Liver (tissue), 9 donors: ENCODE results near the gene LPIN3. TPM values are rescaled to one million over a fixed set of nuclear protein-coding genes. Genes with fewer than 3 reads are reported as not detected.

ENCODE experiments used
- DNase-seq: peaks from one replicate; pipeline ENCODE4 v3.0.0-alpha.2; 2017; ENCODE audit warnings: low spot score
- H3K27ac ChIP-seq, 2 donors: one replicate each; pipeline ENCODE4 v1.7.0; 2013; ENCODE audit warnings: inconsistent platforms in 2 of 2, low read length in 2 of 2, control low read depth in 1 of 2, low read depth in 1 of 2, mild to moderate bottlenecking in 1 of 2
- H3K27me3 ChIP-seq, 4 donors: one replicate each; pipeline versions ENCODE4 v1.6.1 to v1.7.0; 2013; ENCODE audit warnings: low read length in 3 of 4, inconsistent platforms in 1 of 4, mild to moderate bottlenecking in 1 of 4, moderate library complexity in 1 of 4; ENCODE audit not compliant: control insufficient read depth in 4 of 4, insufficient read depth in 4 of 4
- H3K36me3 ChIP-seq, 4 donors: one replicate each; pipeline versions ENCODE4 v1.6.1 to v1.7.0; 2013; ENCODE audit warnings: low read length in 3 of 4, mild to moderate bottlenecking in 3 of 4, low read depth in 1 of 4, moderate library complexity in 1 of 4; ENCODE audit not compliant: control insufficient read depth in 4 of 4, insufficient read depth in 3 of 4
- H3K4me1 ChIP-seq, 4 donors: one replicate each; pipeline versions ENCODE4 v1.6.1 to v1.7.0; 2013; ENCODE audit warnings: low read length in 3 of 4, mild to moderate bottlenecking in 3 of 4, moderate library complexity in 1 of 4; ENCODE audit not compliant: control insufficient read depth in 4 of 4, insufficient read depth in 4 of 4
- H3K4me3 ChIP-seq, 3 donors: one replicate each; pipeline versions ENCODE4 v1.6.1 to v1.7.0; 2013; ENCODE audit warnings: low read length in 3 of 3, control low read depth in 1 of 3, low read depth in 1 of 3, mild to moderate bottlenecking in 1 of 3
- H3K9ac ChIP-seq, 2 donors: one replicate each; pipeline ENCODE4 v1.7.0; 2013; ENCODE audit warnings: low read length in 2 of 2, mild to moderate bottlenecking in 2 of 2, moderate library complexity in 2 of 2, control low read depth in 1 of 2, low read depth in 1 of 2
- H3K9me3 ChIP-seq, 4 donors: one replicate each; pipeline versions ENCODE4 v1.6.1 to v1.7.0; 2013; ENCODE audit warnings: low read length in 3 of 4; ENCODE audit not compliant: control insufficient read depth in 4 of 4
- EGR1 ChIP-seq, 2 donors: IDR thresholded peaks; 2 replicates each; pipeline ENCODE4 v1.6.1; 2016 to 2018; ENCODE audit warnings: antibody characterized with exemption in 2 of 2, low read depth in 2 of 2
- FOXA1 ChIP-seq: IDR thresholded peaks from 2 replicates; pipeline ENCODE4 v1.6.1; 2016; ENCODE audit warnings: antibody characterized with exemption
- FOXA2 ChIP-seq: IDR thresholded peaks from 2 replicates; pipeline ENCODE4 v1.6.1; 2016; ENCODE audit warnings: antibody characterized with exemption
- GABPA ChIP-seq, 2 donors: IDR thresholded peaks in 1 of 2; conservative IDR thresholded peaks in 1 of 2; 2 replicates each; pipeline ENCODE4 v1.6.1; 2016; ENCODE audit warnings: antibody characterized with exemption in 2 of 2, mild to moderate bottlenecking in 1 of 2, moderate library complexity in 1 of 2
- HNF4A ChIP-seq, 2 donors: conservative IDR thresholded peaks; 2 replicates each; pipeline ENCODE4 v1.6.1; 2016; ENCODE audit warnings: antibody characterized with exemption in 2 of 2, mild to moderate bottlenecking in 2 of 2
- HNF4G ChIP-seq: IDR thresholded peaks from 2 replicates; pipeline ENCODE4 v1.6.1; 2016; ENCODE audit warnings: antibody characterized with exemption
- JUND ChIP-seq, 2 donors: IDR thresholded peaks; 2 replicates each; pipeline ENCODE4 v1.6.1; 2016; ENCODE audit warnings: antibody characterized with exemption in 2 of 2
- NR2F2 ChIP-seq: IDR thresholded peaks from 2 replicates; pipeline ENCODE4 v1.6.1; 2016; ENCODE audit warnings: antibody characterized with exemption
- RAD21 ChIP-seq, 2 donors: IDR thresholded peaks; 2 replicates each; pipeline ENCODE4 v1.6.1; 2016; ENCODE audit warnings: antibody characterized with exemption in 2 of 2, mild to moderate bottlenecking in 2 of 2
- REST ChIP-seq: IDR thresholded peaks from 2 replicates; pipeline ENCODE4 v1.6.1; 2016; ENCODE audit warnings: antibody characterized with exemption, mild to moderate bottlenecking
- RXRA ChIP-seq, 2 donors: IDR thresholded peaks; 2 replicates each; pipeline ENCODE4 v1.6.1; 2017 to 2018; ENCODE audit warnings: antibody characterized with exemption in 2 of 2, mild to moderate bottlenecking in 1 of 2
- SP1 ChIP-seq: IDR thresholded peaks from 2 replicates; pipeline ENCODE4 v1.6.1; 2018; ENCODE audit warnings: antibody characterized with exemption, mild to moderate bottlenecking
- TAF1 ChIP-seq: conservative IDR thresholded peaks from 2 replicates; pipeline ENCODE4 v1.6.1; 2016; ENCODE audit warnings: antibody characterized with exemption, mild to moderate bottlenecking
- YY1 ChIP-seq: IDR thresholded peaks from 2 replicates; pipeline ENCODE4 v1.6.1; 2016; ENCODE audit warnings: antibody characterized with exemption, mild to moderate bottlenecking
- ZBTB33 ChIP-seq: IDR thresholded peaks from 2 replicates; pipeline ENCODE4 v1.6.1; 2016; ENCODE audit warnings: antibody characterized with exemption
- WGBS: extraction: QIAGEN DNeasy Blood & Tissue Kit; methylation state at CpG from one replicate; pipeline ENCODE4 v1.1.7; 2013; 5-methylcytosine and 5-hydroxymethylcytosine counted together
- polyA plus RNA-seq, 2 donors: library from polyadenylated mRNA; stranded (reverse) in 1 of 2; unstranded in 1 of 2; fragments of 200-250 nt in 1 of 2; fragments of >200 nt in 1 of 2; fragmentation: Nextera tagmentation in 1 of 2; extraction: Ambion mirVana in 1 of 2; gene quantifications; one replicate each; pipeline versions ENCODE4 v1.2.1 to v1.2.3, GENCODE V29; 2013 to 2015
- total RNA-seq, 2 donors: library from RNA; depleted of rRNA; stranded (reverse); fragments of >200 nt; gene quantifications; one replicate each; pipeline ENCODE4 v1.2.3, GENCODE V29; 2014
- TF ChIP-seq, protein P1 (sequence below): IDR thresholded peaks from 2 replicates; pipeline ENCODE4 v1.6.1; 2016; ENCODE audit warnings: antibody characterized with exemption
- TF ChIP-seq, protein P2 (sequence below): fragments of 150-350 bp; IDR thresholded peaks from 2 replicates; pipeline ENCODE4 v1.5.1; 2017; ENCODE audit warnings: improper control_type of control experiment, low read depth, low read length; ENCODE audit not compliant: missing input control
- TF ChIP-seq, protein P3 (sequence below): IDR thresholded peaks from 2 replicates; pipeline ENCODE4 v1.6.1; 2016; ENCODE audit warnings: antibody characterized with exemption
- donor health status: healthy.
- donor health status: healthy.
- donor health status: healthy.
- donor health status: healthy.
- donor health status: healthy.

The LPIN3 gene
- total and polyA plus RNA-seq, 4 donors = 1.5 to 32.4 (median 13.4) TPM

DNA sequence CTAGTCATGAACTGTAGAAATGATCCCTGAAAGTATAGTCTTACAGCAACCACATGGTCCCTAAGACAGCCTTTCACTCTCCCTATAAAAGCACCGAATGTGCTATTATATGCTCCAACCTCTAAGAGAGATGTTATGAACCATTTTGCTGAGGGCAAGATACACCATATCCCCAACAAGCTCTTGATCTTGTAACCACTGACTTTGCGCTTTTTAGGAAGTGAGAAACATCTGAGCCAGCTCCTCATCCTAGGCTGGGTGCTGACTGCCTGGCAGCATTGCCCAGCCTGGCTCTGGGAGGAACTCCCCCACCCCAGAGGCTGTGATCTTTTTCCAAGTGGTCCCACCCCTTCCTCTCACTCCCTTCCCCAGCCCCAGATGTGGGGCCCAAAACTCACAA is 29.1 kb downstream of the LPIN3 start:
- WGBS = 81% methylated on average over 2 of the region's 2 CpGs
- DNase-seq = no peak
- H3K4me1 ChIP-seq = peaks cover 0 to 12% (median 7%) of the 10 kb centered on the region in 4 donors
- peaks cover 0 to 18% (median 6%) of the 10 kb centered on the region in 4 donors for H3K27me3 ChIP-seq
- H3K9ac ChIP-seq = no peak overlapping the region
- TF ChIP-seq HNF4A (conservative IDR thresholded peaks at IDR 0.05) (no peak), GABPA (IDR thresholded peaks at IDR 0.05 in 1 of 2, conservative IDR thresholded peaks at IDR 0.05 in 1 of 2) (no peak), YY1 (no peak), HNF4G (no peak), JUND (IDR thresholded peaks at IDR 0.05) (no peak), SP1 (no peak), REST (no peak), EGR1 (IDR thresholded peaks at IDR 0.05; ENCODE audit: low read depth in 2 of 2) (no peak), NR2F2 (no peak)
- no peak overlapping the region for H3K4me3 ChIP-seq
- no peak overlapping the region for H3K27ac ChIP-seq
- H3K36me3 ChIP-seq = no peaks in the 10 kb centered on the region
- no peaks in the 10 kb centered on the region for H3K9me3 ChIP-seq

- Histone ChIP-seq H3K27me3 (peaks cover 0 to 13% (median 5%) of the 10 kb centered on the region in 4 donors), H3K4me1 (peaks cover 0 to 12% (median 7%) of the 10 kb centered on the region in 4 donors), H3K9ac (no peak overlapping the region), H3K4me3 (no peak overlapping the region), H3K27ac (no peak overlapping the region), H3K36me3 (no peaks in the 10 kb centered on the region), H3K9me3 (no peaks in the 10 kb centered on the region)
- no peak for TF ChIP-seq FOXA1
- TF ChIP-seq FOXA2 = no peak
- TF ChIP-seq, protein P1, sequence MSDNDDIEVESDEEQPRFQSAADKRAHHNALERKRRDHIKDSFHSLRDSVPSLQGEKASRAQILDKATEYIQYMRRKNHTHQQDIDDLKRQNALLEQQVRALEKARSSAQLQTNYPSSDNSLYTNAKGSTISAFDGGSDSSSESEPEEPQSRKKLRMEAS = no peak
- TF ChIP-seq REST = no peak
- TF ChIP-seq GABPA (IDR thresholded peaks at IDR 0.05 in 1 of 2, conservative IDR thresholded peaks at IDR 0.05 in 1 of 2) = no peak
- no peak for TF ChIP-seq RXRA (IDR thresholded peaks at IDR 0.05)
- TF ChIP-seq SP1 = no peak
- TF ChIP-seq TAF1 = no peak
- no peak for TF ChIP-seq RAD21 (IDR thresholded peaks at IDR 0.05)
- TF ChIP-seq HNF4G = no peak
- TF ChIP-seq, protein P2, sequence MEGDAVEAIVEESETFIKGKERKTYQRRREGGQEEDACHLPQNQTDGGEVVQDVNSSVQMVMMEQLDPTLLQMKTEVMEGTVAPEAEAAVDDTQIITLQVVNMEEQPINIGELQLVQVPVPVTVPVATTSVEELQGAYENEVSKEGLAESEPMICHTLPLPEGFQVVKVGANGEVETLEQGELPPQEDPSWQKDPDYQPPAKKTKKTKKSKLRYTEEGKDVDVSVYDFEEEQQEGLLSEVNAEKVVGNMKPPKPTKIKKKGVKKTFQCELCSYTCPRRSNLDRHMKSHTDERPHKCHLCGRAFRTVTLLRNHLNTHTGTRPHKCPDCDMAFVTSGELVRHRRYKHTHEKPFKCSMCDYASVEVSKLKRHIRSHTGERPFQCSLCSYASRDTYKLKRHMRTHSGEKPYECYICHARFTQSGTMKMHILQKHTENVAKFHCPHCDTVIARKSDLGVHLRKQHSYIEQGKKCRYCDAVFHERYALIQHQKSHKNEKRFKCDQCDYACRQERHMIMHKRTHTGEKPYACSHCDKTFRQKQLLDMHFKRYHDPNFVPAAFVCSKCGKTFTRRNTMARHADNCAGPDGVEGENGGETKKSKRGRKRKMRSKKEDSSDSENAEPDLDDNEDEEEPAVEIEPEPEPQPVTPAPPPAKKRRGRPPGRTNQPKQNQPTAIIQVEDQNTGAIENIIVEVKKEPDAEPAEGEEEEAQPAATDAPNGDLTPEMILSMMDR = no peak
- TF ChIP-seq, protein P3, sequence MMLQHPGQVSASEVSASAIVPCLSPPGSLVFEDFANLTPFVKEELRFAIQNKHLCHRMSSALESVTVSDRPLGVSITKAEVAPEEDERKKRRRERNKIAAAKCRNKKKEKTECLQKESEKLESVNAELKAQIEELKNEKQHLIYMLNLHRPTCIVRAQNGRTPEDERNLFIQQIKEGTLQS = no peak
- no peak for TF ChIP-seq JUND (IDR thresholded peaks at IDR 0.05)
- no peak for TF ChIP-seq ZBTB33
- no peak for TF ChIP-seq YY1
- no peak for TF ChIP-seq EGR1 (IDR thresholded peaks at IDR 0.05; ENCODE audit: low read depth in 2 of 2)
- TF ChIP-seq HNF4A (conservative IDR thresholded peaks at IDR 0.05) = no peak
- TF ChIP-seq NR2F2 = no peak
- WGBS = 85% methylated on average over 5 of the region's 5 CpGs
- DNase-seq = no peak
These were observed 29.6 kb downstream of the LPIN3 start for GRCh38 chr20:41370176-41370575.
